ENCODE measurements around the gene IPO7. TPM values are rescaled to one million over a fixed set of nuclear protein-coding genes. Genes with fewer than 3 reads are reported as not detected.

IPO7 gene
- total and polyA plus RNA-seq, 10 of the 15 experiments (the other 5 are each of a cell fraction or from before 2014, with no cell fraction given): 5.0 to 51.4 (median 30.6) TPM

DNA sequence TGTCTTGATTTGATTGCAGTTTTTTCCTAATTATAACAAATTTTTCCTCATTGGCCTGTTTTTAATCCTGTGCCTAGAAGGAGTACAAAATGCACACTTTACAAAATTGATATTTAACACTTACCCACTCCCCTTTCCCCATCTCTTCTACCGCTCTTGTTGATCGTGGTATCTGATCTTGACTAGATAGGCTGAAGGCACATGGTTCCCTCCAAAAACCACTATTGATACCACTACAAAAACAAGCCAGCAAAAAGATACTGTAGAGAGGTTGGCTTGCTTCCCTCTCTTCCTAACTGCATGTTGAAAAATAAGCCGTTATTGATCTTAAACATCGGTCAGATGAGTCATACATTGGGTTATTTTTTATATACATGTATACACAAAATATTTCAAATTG, 61.8 kb downstream of the IPO7 start:
- H2AFZ ChIP-seq (ENCODE audit: control insufficient read depth, low read depth, low read length): no peak overlapping the region
- 85% methylated on average over 4 of the region's 4 CpGs for WGBS (ENCODE audit: insufficient coverage, insufficient replicate concordance, low lambda C conversion rate, missing lambda C conversion rate)

DNA sequence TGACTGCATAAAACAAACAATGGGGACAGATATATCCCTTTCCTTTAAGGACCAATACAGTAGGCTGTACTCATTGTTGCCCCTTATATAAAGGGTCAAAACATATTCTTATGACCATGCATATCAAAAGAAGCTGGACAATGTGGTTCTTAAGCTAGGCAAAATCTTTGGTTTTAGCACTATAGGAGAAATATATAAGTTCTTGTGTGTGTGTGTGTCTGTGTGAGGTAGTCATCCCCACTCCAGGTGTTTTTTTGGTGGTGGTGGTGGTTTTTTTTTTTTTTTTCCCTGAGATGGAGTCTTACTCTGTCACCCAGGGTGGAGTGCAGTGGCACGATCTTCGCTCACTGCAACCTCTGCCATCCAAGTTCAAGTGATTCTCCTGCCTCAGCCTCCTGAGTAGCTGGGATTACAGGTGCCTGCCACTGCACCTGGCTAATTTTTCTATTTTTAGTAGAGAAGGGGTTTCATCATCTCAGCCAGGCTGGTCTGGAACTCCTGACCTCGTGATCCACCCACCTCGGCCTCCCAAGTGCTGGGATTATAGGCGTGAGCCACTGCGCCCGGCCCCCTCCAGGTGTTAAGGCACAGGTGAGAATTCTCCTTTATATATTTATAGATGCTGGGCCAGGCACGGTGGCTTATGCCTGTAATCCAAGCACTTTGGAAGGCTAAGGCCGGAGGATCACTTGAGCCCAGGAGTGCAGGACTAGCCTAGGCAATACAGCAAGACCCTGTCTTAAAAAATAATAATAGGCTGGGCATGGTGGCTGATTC, 64.3 kb downstream of the IPO7 start:
- SMC1A ChIA-PET (ENCODE audit: uncharacterized antibody, unreplicated experiment): interaction anchor here (0.9 to 1.4 kb wide), 3 partner anchors 11 to 319 kb away, joined by 3 to 4 read pairs (median 3); no protein-coding TSS in a partner anchor
- FAIRE-seq (no peak), DNase-seq (ENCODE audit: low read depth, low spot score) (no peak), ATAC-seq (no peak; the same call in 2 of the 3 replicates)
- WGBS (ENCODE audit: insufficient coverage, insufficient replicate concordance, low lambda C conversion rate, missing lambda C conversion rate): 93% methylated on average over 9 of the region's 9 CpGs
- Histone ChIP-seq H3K27me3 (replicated peaks in 1 of 2; ENCODE audit: control insufficient read depth in 2 of 2, insufficient read depth in 2 of 2, low read length in 1 of 2) (no peaks in the 10 kb centered on the region), H3K4me1 (ENCODE audit: control insufficient read depth, insufficient read depth, low read length) (no peaks in the 10 kb centered on the region), H2AFZ (ENCODE audit: control insufficient read depth, low read depth, low read length) (no peak overlapping the region), H3K4me2 (ENCODE audit: control insufficient read depth, insufficient read depth) (no peak overlapping the region), H3K9me3 (replicated peaks; ENCODE audit: control insufficient read depth, insufficient read depth, low read length) (no peaks in the 10 kb centered on the region; the same call in 2 of the 3 replicates), H3K4me3 (no peak overlapping the region), H3K9ac (ENCODE audit: control insufficient read depth, insufficient read depth, low read length) (no peak overlapping the region), H3K79me2 (ENCODE audit: control insufficient read depth, insufficient read depth, low read length) (no peaks in the 10 kb centered on the region), H4K20me1 (ENCODE audit: control insufficient read depth, insufficient read depth) (no peaks in the 10 kb centered on the region), H3K36me3 (ENCODE audit: control insufficient read depth in 2 of 2, insufficient read depth in 2 of 2, low read length in 1 of 2) (peaks cover 0 to 2% of the 10 kb centered on the region in 2 experiments; a peak in 1 of 4 replicates), H3K27ac (ENCODE audit: control insufficient read depth, insufficient read depth) (no peak overlapping the region)
- in situ Hi-C loops (cut with MboI) (no loop called here), intact Hi-C loops (cut with micrococcal nuclease; ENCODE audit: unreplicated experiment) (loop anchor here (5.0 kb wide), 1 partner anchor 59 kb away; no protein-coding TSS in a partner anchor)
- BruUV-seq (replicated peaks): no TSS peak
- RAD21 ChIA-PET (ENCODE audit: unreplicated experiment): interaction anchor here (0.6 to 1.2 kb wide), 2 partner anchors 58 to 91 kb away, joined by 3 read pairs; no protein-coding TSS in a partner anchor
- POLR2A ChIA-PET: interaction anchor here (0.6 to 1.7 kb wide), 3 partner anchors 12 to 576 kb away, joined by 3 to 7 read pairs (median 3); partner anchors contain the start of gene ZNF143
- CTCF ChIA-PET: interaction anchor here (0.7 to 1.6 kb wide), 3 partner anchors 58 to 345 kb away, joined by 3 to 7 read pairs (median 5); no protein-coding TSS in a partner anchor
- TF ChIP-seq CHD4 (IDR thresholded peaks at IDR 0.05) (no peak), EZH2 (IDR thresholded peaks at IDR 0.05; ENCODE audit: borderline replicate concordance, control insufficient read depth, low read depth, low read length) (no peak), BACH1 (IDR thresholded peaks at IDR 0.05; ENCODE audit: borderline replicate concordance) (no peak), RELA (IDR thresholded peaks at IDR 0.05; ENCODE audit: borderline replicate concordance, partially characterized antibody) (no peak)
- TF ChIP-seq, protein P1, sequence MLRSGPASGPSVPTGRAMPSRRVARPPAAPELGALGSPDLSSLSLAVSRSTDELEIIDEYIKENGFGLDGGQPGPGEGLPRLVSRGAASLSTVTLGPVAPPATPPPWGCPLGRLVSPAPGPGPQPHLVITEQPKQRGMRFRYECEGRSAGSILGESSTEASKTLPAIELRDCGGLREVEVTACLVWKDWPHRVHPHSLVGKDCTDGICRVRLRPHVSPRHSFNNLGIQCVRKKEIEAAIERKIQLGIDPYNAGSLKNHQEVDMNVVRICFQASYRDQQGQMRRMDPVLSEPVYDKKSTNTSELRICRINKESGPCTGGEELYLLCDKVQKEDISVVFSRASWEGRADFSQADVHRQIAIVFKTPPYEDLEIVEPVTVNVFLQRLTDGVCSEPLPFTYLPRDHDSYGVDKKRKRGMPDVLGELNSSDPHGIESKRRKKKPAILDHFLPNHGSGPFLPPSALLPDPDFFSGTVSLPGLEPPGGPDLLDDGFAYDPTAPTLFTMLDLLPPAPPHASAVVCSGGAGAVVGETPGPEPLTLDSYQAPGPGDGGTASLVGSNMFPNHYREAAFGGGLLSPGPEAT (IDR thresholded peaks at IDR 0.05; ENCODE audit: low read depth): no peak

More for the DNA sequence above, 61.8 kb downstream of the IPO7 start:
- in situ Hi-C loops (cut with MboI): no loop called here
- ChIA-PET SMC1A (ENCODE audit: uncharacterized antibody, unreplicated experiment) (no interaction called here), POLR2A (no interaction called here), RAD21 (ENCODE audit: unreplicated experiment) (no interaction called here), CTCF (no interaction called here)
- Histone ChIP-seq H3K4me1 (ENCODE audit: control insufficient read depth, insufficient read depth, low read length) (no peaks in the 10 kb centered on the region), H3K9ac (ENCODE audit: control insufficient read depth, insufficient read depth, low read length) (no peak overlapping the region), H3K9me3 (replicated peaks; ENCODE audit: control insufficient read depth, insufficient read depth, low read length) (no peaks in the 10 kb centered on the region; the same call in 2 of the 3 replicates), H3K4me3 (no peak overlapping the region), H3K36me3 (ENCODE audit: control insufficient read depth in 2 of 2, insufficient read depth in 2 of 2, low read length in 1 of 2) (peaks cover 3 to 14% of the 10 kb centered on the region in 2 experiments; a peak in 3 of 4 replicates), H3K79me2 (ENCODE audit: control insufficient read depth, insufficient read depth, low read length) (no peaks in the 10 kb centered on the region), H3K27me3 (replicated peaks in 1 of 2; ENCODE audit: control insufficient read depth in 2 of 2, insufficient read depth in 2 of 2, low read length in 1 of 2) (no peaks in the 10 kb centered on the region), H3K4me2 (ENCODE audit: control insufficient read depth, insufficient read depth) (no peak overlapping the region), H3K27ac (ENCODE audit: control insufficient read depth, insufficient read depth) (no peak overlapping the region), H4K20me1 (ENCODE audit: control insufficient read depth, insufficient read depth) (no peaks in the 10 kb centered on the region)
- intact Hi-C loops (cut with micrococcal nuclease; ENCODE audit: unreplicated experiment): loop anchor here (5.0 kb wide), 1 partner anchor 61 kb away; no protein-coding TSS in a partner anchor
- BruUV-seq (replicated peaks): TSS peak; percentile 43
- TF ChIP-seq ZNF384 (IDR thresholded peaks at IDR 0.05; ENCODE audit: borderline replicate concordance, low read depth, low read length): no peak
- TF ChIP-seq SIN3A (IDR thresholded peaks at IDR 0.05; ENCODE audit: low read depth, low read length): no peak
- TF ChIP-seq TCF3 (IDR thresholded peaks at IDR 0.05; ENCODE audit: borderline replicate concordance, insufficient read depth, low read depth, low read length): no peak
- no peak for TF ChIP-seq ZNF274 (IDR thresholded peaks at IDR 0.05; ENCODE audit: insufficient read depth, insufficient read length)
- TF ChIP-seq CREM (IDR thresholded peaks at IDR 0.05; ENCODE audit: low read depth): no peak
- no peak for TF ChIP-seq ZSCAN29 (IDR thresholded peaks at IDR 0.05)
- TF ChIP-seq SMAD1 (IDR thresholded peaks at IDR 0.05; ENCODE audit: low read depth, partially characterized antibody): no peak
- TF ChIP-seq CHD2 (IDR thresholded peaks at IDR 0.05; ENCODE audit: borderline replicate concordance, low read depth, low read length): no peak
- no peak for TF ChIP-seq POLR2AphosphoS5 (IDR thresholded peaks at IDR 0.05; ENCODE audit: low read length)
- no peak for TF ChIP-seq YY1 (IDR thresholded peaks at IDR 0.05; ENCODE audit: low read depth, low read length)
- no peak for TF ChIP-seq BACH1 (IDR thresholded peaks at IDR 0.05; ENCODE audit: borderline replicate concordance)
- FAIRE-seq (no peak), DNase-seq (ENCODE audit: low read depth, low spot score) (no peak), ATAC-seq (no peak)

All from GM12878 (cell line).